Heart left ventricle (tissue), 13 donors: ENCODE measurements around the gene TTPAL.

Experiments used
- CTCF ChIP-seq, 12 donors: fragments of 200-600 bp; sonication (generic) in 4 of 12; IDR thresholded peaks; one replicate each; pipeline versions ENCODE4 v1.5.0 to v1.8.0; 2018 to 2022; ENCODE audit warnings: antibody characterized with exemption in 12 of 12, mild to moderate bottlenecking in 5 of 12
- POLR2A ChIP-seq, 2 donors: fragments of 450-650 bp; IDR thresholded peaks; one replicate each; pipeline ENCODE4 v1.6.1; 2017; ENCODE audit warnings: antibody characterized with exemption in 2 of 2, mild to moderate bottlenecking in 2 of 2, moderate library complexity in 2 of 2
- donor health status: ischemic (EF 13 %, LVEDD 7.1; RV severe dilation, severe dysfunction).
- donor health status: DM: no; HTN: yes; CAD: no.
- donor health status: DM: no; HTN: no; CAD: no.
- donor health status: ischemic (EF 25% LVEDD 6.9; RV normal size, moderate dysfunction).
- donor health status: ischemic (EF 25% LVEDD 5.7; RV mildly dilated, moderate dysfunction).
- donor health status: ischemic (EF 35%, LVEDD 5.7; RV mildly dilated, moderate dysfunction).
- donor health status: nonischemic (EF 11% LVEDD 7.7; RV severe dilation, severe dysfunction).
- donor health status: DM: yes; HTN: yes; CAD: no.
- donor health status: PGD.
- donor health status: ischemic (EF 29% LVEDD 5.4; RV normal size, mild dysfunction).
- donor health status: nonischemic (EF 23%, LVEDD 6.1; RV moderate dilation, normal function).

GRCh38 chr20:44449864-44450263 lies 25.8 kb upstream of the TTPAL start:
- TF ChIP-seq CTCF (IDR thresholded peaks at IDR 0.05): no peak
- no peak for TF ChIP-seq POLR2A (IDR thresholded peaks at IDR 0.05)
